GM19043 (cell line): ENCODE results near the gene MED15.
"Not testable (repeated sequence)": the region's sequence is repeated elsewhere in the genome, so short reads cannot be mapped to it uniquely, and the experiment has no call there.

Experiments
- ATAC-seq: cut with Tn5 transposase; IDR thresholded peaks from one replicate; pipeline ENCODE4 v1.9.1; 2021; ENCODE audit warnings: low read depth; ENCODE audit not compliant: unreplicated experiment

The MED15 gene

DNA sequence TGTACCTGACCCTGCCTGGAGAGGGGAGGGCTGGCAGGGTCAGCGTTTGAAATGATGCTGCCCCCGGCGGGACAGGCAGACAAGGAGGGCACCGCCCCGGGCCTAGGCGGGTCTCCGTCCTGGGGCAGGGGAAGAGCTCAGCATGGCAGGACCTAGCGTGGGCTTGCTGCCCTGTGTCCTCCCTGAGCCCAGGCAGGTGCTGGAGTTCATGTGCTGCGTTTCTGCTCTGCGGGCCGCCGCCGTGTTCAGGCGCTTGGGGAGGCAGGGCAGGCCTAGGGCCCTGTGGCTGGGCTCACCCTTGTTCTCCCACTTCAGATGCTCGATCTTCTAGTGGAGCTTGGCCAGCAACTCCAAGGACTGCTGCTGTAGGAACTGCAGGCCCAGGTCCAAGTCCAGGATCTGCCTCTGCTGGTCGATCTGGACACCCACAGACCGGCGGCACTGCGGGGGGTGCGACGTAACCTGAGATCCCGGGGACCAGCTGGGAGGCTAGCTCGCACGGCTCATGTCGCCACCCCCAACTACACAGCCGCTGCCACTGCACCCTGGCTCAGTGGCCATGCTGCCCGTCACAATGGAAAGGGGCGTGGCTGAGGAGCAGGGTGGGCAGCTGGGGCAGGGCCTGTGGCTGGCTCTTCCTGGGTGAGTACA lies 84.4 kb downstream of the MED15 start:
- no peak for ATAC-seq

DNA sequence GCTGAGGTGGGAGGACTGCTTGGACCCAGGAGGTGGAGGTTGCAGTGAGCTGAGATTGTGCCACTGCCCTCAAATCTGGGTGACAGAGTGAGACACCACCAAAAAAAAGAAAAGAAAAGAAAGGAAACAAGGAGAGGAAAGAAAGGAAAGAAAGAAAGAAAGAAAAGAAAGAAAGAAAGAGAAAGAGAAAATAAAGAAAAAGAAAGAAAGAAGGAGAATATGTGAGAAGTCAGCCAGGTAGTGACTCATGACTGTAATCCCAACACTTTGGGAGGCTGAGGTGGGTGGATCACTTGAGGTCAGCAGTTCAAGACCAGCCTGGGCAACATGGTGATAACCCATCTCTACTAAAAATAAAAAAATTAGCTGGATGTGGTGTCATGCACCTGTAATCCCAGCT lies 86.6 kb downstream of the MED15 start:
- not testable (repeated sequence) for ATAC-seq

DNA sequence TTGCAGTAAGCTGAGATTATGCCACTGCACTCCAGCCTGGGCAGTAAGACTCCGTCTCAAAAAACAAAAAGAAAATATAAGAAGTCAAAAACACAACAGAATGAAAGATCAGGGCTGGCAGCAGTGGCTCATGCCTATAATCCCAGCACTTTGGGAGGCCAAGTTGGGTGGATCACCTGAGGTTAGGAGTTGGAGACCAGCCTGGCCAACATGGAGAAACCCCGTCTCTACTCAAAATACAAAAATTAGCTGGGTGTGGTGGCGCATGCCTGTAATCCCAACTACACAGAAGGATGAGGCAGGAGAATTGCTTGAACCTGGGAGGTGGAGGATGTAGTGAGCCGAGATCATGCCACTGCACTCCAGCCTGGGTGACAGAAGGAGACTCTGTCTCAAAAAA lies 87.1 kb downstream of the MED15 start:
- ATAC-seq, result not testable (repeated sequence)

DNA sequence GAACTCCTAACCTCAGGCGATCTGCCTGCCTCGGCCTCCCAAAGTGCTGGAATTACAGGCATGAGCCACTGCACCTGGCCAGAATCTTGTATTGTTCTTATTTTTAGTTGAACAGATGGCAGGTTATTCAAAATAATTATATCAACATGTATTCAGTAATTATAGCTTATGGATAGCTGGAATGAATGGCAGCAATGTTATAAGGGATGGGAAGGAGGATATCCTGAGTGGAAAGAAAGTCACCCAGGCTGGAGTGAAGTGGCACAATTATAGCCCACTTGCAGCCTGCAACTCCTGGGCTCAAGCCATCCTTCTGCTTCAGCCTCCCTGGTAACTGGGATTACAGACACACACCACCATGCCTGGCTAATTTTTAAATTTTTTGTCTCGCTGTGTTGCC lies 88.1 kb downstream of the MED15 start:
- ATAC-seq, result no peak

DNA sequence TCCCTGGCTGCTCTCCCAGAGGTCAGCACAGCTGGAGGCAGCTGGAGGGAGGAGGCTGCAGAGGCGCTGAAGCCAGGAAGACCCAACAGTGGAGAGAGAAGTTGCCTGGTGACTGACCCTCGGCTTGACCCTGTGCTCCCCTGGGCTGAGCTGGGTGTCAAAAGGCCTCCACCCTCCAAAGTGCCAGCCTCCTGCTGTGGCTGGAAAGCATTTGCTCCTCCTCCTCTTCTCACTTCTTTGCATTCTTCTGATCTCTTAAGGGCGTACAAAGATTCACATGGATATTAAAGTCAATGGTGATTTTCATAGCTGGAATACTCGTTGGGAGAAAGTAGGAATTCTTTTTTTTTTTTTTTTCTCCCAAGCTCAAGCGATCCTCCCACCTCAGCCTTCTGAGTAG lies 91.7 kb downstream of the MED15 start:
- ATAC-seq, result no peak

DNA sequence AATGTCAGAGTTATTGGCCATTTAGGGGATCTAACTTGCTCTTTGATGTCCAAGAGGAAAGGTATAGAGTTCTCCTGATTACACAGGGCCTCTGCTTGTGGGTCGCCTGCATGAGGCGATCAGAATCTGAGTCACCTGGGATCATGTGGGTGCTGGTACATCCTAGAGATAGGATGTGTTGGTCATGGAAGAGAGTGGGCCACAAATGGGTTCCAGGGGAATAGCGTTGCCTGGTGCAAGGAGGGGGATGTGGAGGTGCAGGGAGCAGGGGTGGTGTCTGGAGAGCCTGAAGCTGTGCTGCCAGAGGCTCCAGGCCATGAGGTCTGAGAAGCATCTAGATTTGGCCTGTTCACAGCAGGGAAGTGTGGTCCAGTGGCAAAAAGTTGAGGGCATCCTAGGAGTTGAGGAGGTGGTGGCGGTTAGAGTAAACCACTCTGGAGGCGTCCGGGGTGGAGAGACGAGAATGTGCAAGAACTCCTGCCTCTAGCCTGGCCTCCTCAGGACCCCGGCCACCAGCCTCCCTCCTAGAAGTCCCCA lies 92.8 kb downstream of the MED15 start:
- ATAC-seq, result no peak

DNA sequence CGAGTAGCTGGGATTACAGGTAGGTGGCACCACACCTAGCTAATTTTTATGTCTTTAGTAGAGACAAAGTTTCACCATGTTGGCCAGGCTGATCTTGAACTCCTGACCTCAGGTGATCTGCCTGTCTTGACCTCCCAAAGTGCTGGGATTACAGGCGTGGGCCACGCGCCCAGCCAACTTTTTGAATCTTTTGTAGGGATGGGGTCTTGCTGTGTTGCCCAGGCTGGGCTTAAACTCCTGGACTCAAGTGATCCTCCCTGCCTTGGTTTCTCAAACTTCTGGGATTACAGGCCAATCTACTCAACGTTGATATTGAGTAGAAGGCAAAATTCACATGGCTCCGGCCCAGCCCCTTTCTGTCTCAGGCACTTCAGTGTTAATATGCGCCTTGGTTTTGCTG lies 93.9 kb downstream of the MED15 start:
- ATAC-seq, result no peak

DNA sequence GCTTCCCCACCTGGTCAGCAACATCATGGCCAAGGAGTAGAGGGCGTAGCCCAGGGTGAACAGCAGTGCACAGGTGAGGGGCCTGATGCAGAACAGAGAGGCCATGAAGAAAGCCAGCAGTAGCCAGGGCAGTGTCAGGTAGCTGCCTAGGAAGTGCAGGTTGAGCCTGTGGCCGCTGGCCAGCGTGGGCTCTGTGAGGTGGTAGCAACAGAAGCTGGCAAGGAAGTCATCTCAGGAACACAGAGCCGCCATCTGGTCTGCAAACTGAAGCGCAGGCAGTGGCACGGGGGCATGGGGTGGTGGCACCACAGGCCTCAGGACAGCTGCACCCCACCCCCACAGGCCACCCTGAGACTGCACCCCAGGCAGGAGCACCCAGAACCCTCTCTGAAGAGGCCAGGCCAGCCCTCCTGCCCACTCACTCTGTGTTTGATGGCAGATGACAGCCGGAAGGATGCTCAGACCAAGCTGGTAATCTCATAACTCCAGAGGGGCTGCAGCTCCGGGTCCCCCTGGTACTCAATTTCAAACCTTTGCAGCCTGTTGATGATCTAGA lies 95.3 kb downstream of the MED15 start:
- ATAC-seq, result no peak

DNA sequence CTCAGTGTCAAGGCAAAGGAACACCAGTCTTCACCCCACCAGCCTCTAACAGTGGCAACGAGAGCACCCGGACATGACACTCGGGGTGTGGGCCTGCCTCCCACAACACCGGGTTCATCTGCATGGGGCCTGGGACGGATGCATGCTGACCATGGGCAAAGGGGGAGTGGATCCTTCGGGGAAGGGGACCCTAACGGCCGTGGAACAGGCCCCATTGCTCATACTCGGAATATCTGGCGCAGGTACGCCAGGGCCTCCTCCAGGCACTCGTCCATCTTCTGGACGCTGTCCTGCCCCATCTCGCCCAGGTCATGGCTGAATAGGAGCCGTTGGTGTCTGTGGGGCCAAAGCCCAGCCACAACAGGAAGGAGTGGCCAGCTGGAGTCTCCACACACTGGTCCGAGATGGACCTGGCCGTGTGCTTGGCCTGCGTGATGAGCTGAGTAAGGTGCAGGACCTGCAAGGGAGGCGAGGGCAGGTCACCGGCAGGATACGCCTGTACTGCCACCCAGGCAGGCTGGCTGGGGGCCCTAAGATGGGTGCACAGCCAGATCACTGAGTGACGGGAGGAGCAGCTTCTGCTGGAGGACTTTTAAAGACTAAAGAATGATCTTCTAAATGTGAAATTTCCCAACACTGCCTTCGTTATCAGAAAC lies 96.8 kb downstream of the MED15 start:
- ATAC-seq, result no peak

DNA sequence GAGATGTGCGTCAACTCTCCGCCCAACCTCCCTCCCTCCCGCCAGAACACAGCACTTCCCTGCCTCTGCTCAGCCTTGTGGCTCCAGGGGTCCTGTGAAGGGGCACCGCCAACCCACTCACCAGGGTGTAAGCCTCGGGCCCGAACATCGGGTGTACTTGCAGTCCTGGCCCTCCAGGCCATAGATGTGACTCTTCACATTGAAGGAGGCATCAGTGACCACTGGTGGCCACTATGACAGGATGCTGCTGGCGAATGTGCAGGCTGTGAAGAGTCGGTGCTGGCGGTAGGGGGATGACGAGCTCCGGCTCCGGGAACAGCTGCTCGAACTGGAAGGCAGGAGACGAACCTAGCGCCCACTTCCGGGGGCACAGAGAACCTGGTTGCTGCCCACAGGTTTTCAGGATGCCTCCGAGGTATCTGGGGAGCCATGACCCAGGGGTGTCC lies 97.4 kb downstream of the MED15 start:
- ATAC-seq, result no peak

DNA sequence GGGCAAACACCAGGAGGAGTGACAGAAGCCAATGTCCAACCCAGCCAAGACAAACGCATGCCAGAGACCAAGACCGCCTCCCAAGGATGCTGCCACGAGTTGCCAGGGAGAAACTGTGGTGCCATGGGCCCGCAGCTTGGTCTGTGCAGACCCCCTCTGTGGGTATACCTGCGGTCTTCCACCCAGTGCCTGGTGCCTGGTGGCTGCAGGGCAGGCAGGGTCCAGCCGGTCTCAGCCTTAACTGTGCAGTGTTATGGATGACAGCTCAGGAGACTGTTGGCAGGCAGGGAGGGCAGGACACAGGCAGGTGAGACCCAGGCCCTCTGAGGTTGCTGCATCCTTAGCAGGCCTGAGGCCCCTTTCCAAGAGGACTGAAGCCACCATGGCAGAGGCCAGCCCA lies 97.9 kb downstream of the MED15 start:
- ATAC-seq, result no peak

DNA sequence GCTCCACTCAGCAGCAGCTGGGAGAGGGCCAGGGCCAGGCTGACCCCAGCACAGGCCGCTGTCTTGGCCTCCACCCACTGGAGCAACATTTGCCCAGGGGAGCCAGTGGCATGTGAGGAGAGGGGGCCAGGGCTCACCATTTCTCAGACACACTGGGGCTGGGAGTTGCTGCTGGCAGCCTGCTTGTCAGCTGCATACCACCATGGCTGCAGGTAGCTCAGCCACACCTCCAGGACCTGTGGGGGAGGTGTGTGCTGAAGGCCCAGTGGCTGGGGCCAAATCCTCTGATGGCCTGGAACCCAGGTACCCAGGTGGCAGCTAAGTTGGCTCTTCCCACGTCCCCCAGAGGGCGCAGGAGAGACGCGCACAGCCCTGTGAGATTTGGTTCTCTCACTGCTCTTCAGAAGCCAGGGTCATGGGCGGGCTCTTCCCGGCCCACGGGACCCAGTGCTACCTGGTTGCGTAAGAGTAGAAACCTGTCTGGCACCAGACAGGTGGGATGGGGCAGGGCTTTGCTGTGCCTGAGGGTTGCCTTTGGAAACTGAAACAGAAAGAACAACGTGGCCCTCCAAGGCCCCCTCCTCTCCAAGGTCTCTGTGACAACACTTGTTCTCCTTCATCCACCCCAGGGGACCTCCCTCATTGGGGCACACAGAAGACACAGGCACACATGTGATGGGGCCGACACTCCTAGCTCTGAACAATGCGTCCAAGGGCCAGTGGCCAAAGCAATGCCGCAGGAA lies 98.8 kb downstream of the MED15 start:
- ATAC-seq, result no peak

DNA sequence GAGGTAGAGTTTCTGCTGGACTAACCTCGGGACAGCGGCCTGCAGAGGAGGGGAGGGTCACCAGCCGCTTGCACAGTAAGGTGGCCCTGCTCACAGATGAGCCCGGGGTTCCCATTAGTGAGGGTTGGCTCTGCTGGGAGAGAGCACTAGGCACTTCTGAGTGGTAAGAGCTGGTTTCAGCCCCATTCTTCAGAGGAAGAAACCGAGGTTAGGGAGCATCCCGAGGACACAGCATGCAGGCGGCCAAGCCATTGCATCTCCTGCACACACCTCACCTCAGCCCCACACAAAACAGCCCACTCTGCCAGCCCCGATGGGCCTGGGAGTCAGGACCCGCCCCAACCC lies 99.3 kb downstream of the MED15 start:
- ATAC-seq, result no peak

DNA sequence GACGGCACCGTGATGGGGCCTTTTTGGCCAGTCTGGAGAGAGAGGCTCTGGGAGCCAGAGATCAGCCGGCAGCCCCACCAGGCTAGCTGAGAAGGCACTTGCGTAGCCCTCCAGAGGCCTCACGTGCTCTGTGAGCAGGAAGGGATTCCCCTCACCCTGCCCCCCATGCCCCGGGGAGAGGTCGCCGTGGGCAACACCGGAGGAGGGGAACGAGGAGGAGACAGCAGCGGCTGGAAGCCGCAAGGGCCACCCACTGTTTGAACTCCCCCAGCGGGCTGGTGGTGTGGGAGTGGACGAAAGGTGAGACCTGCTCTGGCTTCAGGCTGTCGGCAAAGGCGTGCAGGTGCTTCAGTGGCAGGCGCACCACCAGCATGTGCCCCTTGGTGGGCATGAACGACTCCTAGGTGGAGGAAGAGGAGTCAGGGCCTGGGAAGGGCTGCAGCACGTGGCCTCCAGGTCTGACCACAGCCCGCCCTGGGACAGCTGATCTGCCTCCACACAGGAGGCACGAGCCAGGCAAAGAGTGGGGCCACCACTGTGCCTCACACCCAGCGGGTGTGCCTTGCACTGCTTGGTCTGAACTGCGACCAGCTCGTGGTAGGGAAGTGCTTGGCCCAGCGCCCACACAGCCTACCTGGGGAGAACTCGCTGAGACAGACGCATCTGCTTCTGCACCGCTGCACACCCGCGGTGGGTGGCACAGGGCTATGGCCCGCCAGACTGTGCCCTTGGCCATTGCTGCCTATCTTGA lies 99.9 kb downstream of the MED15 start:
- ATAC-seq, result no peak

DNA sequence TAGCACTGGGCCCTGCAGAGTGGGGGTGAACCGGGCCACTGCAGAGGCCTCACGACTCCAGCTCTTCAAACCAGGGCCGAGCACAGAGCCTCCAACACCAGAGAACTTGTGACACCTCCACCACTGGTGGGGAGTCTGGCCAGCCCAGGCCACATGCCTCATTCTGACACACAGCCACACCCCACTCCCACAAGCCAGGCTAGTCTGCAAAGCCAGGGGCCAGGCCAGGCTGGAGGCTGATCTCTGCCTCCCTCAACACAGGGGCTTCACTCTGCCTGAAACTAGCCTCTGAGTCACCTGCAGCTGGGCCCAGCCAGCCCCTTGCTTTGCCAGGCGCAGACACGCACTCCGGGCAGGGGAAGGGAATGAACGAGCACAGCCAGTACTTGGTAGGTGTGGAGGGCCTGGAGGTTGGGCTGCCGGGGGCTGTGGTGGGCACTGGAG lies 102.9 kb downstream of the MED15 start:
- no peak for ATAC-seq

DNA sequence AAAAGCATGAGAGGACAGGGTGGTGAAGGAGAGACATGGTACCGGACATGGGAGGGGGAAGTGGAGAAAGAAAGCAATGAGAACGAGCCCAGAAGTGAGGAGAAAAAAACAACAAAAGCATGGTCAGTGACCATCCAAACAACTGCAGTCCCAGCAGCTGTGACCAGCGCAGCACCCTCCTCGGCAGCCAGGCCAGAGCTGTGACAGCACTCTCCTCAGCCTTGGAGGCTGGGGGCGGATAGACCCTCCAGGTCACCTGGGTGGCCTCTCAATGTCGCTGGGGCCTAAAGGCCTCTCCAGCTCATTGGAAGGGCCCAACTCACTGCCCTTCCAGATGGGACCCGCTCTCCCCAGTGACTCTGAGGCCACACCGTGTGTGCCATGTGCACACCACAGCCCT lies 103.3 kb downstream of the MED15 start:
- ATAC-seq, result no peak

DNA sequence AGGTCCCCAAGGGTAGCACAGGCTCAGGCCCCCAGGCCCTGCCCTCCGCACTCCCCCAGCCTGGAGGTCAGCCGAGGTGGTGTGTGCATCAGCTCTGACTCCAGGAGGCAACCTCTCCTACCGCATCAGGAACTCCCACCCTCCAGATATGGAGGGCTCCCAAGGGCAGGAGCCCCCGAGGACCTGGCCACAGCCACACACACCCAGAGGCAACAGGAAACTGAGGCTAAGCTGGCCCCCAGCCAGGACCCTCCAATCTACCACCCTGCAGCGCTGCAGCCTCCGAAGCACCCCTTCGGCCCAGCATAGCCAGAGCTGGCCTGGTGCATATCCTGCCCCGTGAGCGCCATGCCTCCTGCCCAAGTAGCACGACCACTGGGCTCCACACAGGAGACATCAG lies 104.0 kb downstream of the MED15 start:
- no peak for ATAC-seq

DNA sequence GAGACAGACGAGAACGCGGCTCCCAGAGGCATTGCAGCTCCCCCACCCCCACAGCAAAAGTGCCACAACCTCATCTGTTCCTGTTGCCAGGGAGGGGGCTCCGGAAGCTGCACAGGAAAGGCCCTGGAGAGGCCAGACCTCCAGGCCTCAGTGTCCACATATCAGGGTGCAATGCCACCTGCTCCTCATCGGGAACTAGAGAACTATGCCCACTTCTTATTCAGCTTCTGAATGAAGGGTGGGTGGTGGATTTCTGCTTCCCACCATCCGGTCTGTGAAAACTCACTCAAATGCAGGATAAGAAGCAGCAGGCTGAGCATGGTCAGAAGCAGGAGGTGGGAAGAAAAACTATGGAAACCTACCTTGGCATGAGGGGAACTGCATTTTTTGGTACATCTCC lies 105.9 kb downstream of the MED15 start:
- ATAC-seq, result no peak

DNA sequence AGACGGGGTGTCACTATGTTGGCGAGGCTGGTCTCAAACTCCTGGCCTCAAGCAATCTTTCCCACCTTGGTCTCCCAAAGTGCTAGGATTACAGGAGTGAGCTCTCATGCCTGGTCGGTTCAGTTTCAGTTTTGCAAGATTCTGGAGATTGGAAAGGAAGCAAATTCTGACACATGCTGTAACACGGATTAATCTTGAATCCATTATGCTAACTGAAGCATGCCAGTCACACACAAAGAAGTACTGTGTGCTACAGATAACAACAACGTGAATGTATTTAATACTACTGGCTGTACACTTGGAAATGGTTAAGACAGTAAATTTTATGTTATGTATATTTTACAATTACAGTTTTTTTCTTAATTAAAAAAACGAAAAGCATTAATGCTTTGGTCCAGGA lies 107.6 kb downstream of the MED15 start:
- ATAC-seq, result no peak

DNA sequence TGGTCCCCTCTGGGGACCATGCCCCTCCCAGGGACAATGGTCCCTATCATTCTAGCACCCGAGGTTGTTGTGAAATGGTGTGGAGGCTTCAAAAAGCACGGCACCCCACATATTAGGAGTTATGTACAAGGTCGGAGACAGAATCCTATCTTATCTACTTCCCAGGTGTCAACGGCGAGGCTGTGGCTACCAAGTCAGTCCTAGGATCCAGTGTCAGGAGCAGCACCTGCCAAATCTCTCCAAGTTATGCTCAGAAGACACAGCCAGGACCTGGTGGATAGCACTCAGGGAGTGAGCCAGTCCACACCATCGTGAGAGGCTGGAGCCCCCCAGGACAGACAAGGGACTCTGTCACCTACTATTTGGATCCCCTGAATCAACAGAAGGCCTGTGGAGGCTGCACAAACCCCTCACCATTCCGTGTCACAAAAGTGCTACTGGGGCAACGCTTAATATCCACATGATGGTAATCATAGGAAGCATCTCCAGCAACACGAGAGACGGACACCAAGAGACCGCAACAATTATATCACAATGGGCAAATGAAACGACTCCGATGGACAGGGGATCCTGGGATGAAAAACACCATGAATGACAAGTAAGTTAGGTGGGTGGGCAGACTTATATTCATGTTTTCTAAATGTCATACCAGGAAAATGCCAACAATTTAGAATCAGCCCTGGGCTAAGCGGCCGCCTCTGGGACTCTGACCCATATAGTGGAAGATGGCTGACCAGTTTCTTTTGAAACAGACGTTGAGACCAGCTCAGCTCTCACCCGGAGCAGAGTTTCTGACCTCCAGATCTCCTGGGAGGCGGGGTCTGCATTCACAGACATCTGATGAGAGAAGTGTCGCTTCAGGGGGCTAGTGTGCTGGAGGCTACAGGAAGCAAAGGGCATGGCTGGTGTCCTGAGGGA lies 108.4 kb downstream of the MED15 start:
- no peak for ATAC-seq
